ENCODE results near the gene SMC2. TPM values are rescaled to one million over a fixed set of nuclear protein-coding genes. Genes with fewer than 3 reads are reported as not detected.

SMC2 gene
- total and polyA plus RNA-seq, 2 of the 13 experiments (the other 11 are each of a cell fraction or from before 2014, with no cell fraction given): 5.6 to 36.7 TPM

DNA sequence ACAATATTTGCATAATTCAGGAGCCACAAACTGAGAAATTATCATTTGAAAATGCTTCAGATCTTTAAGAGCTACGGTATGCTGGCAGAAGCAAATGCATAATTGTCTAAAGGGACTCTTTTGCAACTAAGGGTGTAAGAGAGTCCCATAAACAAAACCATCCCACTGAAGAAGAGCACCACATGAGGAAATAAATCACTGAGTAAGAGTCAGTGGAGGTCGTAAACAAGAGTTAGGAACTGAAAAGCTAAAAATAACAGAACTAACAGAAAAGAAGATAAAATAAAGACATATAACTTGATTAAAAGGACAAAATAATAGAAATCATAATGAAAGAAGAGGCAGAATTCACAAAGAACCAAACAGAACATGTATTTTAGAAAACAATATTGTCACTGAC lies 3.5 kb upstream of the SMC2 start (continued):
- TF ChIP-seq, protein P1, sequence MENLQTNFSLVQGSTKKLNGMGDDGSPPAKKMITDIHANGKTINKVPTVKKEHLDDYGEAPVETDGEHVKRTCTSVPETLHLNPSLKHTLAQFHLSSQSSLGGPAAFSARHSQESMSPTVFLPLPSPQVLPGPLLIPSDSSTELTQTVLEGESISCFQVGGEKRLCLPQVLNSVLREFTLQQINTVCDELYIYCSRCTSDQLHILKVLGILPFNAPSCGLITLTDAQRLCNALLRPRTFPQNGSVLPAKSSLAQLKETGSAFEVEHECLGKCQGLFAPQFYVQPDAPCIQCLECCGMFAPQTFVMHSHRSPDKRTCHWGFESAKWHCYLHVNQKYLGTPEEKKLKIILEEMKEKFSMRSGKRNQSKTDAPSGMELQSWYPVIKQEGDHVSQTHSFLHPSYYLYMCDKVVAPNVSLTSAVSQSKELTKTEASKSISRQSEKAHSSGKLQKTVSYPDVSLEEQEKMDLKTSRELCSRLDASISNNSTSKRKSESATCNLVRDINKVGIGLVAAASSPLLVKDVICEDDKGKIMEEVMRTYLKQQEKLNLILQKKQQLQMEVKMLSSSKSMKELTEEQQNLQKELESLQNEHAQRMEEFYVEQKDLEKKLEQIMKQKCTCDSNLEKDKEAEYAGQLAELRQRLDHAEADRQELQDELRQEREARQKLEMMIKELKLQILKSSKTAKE (CRISPR knock-in tag; IDR thresholded peaks at IDR 0.05; ENCODE audit: borderline replicate concordance): no peak
- TF ChIP-seq GZF1 (CRISPR knock-in tag; IDR thresholded peaks at IDR 0.05) (no peak), ZNF143 (CRISPR knock-in tag; IDR thresholded peaks at IDR 0.05) (no peak), ZNF598 (CRISPR knock-in tag; IDR thresholded peaks at IDR 0.05; ENCODE audit: borderline replicate concordance) (no peak), TAF1 (CRISPR knock-in tag; IDR thresholded peaks at IDR 0.05) (no peak), MAFG (CRISPR knock-in tag; IDR thresholded peaks at IDR 0.05) (no peak), U2AF1 (optimal IDR thresholded peaks at IDR 0.05; ENCODE audit: low read depth, low read length) (no peak), HCFC1 (IDR thresholded peaks at IDR 0.05; ENCODE audit: low read depth, low read length) (no peak), CHD4 (IDR thresholded peaks at IDR 0.05; ENCODE audit: borderline replicate concordance, low read length) (no peak), ISL2 (CRISPR knock-in tag; IDR thresholded peaks at IDR 0.05) (no peak)
- TF ChIP-seq, protein P2, sequence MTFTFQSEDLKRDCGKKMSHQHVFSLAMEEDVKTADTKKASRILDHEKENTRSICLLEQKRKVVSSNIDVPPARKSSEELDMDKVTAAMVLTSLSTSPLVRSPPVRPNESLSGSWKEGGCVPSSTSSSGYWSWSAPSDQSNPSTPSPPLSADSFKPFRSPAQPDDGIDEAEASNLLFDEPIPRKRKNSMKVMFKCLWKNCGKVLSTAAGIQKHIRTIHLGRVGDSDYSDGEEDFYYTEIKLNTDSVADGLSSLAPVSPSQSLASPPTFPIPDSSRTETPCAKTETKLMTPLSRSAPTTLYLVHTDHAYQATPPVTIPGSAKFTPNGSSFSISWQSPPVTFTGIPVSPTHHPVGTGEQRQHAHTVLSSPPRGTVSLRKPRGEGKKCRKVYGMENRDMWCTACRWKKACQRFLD (CRISPR knock-in tag; IDR thresholded peaks at IDR 0.05; ENCODE audit: borderline replicate concordance): no peak

DNA sequence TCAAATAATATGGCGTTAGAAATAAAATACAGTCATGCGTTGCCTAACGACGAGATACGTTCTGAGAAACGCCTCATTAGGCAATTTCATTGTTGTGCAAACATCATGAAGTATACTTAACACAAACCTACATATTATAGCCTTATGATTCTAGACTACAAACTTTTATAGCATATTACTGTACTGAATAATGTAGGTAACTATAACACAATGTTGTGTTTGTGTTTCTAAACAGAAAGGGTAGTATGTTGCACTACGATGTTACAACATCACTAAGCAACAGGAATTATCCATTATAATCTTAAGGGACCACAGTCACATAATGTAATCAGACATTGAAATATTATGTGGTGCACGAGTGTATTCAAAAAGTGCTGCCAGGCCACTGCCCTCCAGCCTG lies 3.0 kb upstream of the SMC2 start:
- Histone ChIP-seq H3K27ac (ENCODE audit: extremely low read length, insufficient read depth, low read length) (no peak overlapping the region), H4K20me1 (ENCODE audit: insufficient read depth, low read length) (no peaks in the 10 kb centered on the region), H3K79me2 (ENCODE audit: insufficient read depth, low read length) (peaks cover 7% of the 10 kb centered on the region), H3K36me3 (replicated peaks in 1 of 2; ENCODE audit: control insufficient read depth in 1 of 2, insufficient read depth in 2 of 2, low read length in 2 of 2) (no peaks in the 10 kb centered on the region), H2AFZ (ENCODE audit: low read length) (no peak overlapping the region), H3K9ac (ENCODE audit: insufficient read depth, low read depth, low read length) (no peak overlapping the region), H3K27me3 (ENCODE audit: control insufficient read depth in 1 of 2, insufficient read depth in 2 of 2, low read length in 2 of 2) (no peaks in the 10 kb centered on the region), H3K4me3 (replicated peaks in 1 of 3; ENCODE audit: insufficient read depth in 1 of 3, low read depth in 2 of 3, low read length in 3 of 3) (no peak overlapping the region), H3K4me2 (ENCODE audit: low read depth, low read length) (no peak overlapping the region), H3K4me1 (ENCODE audit: insufficient read depth, low read length) (peaks cover 25% of the 10 kb centered on the region), H3K9me3 (ENCODE audit: low read length) (no peaks in the 10 kb centered on the region)
- BruUV-seq (replicated peaks): no TSS peak
- TF ChIP-seq PPARG (CRISPR knock-in tag; conservative IDR thresholded peaks at IDR 0.05): no peak
- TF ChIP-seq FOXP1 (IDR thresholded peaks at IDR 0.05): no peak
- TF ChIP-seq FOXP1 (CRISPR knock-in tag; IDR thresholded peaks at IDR 0.05): no peak
- TF ChIP-seq, protein P3, sequence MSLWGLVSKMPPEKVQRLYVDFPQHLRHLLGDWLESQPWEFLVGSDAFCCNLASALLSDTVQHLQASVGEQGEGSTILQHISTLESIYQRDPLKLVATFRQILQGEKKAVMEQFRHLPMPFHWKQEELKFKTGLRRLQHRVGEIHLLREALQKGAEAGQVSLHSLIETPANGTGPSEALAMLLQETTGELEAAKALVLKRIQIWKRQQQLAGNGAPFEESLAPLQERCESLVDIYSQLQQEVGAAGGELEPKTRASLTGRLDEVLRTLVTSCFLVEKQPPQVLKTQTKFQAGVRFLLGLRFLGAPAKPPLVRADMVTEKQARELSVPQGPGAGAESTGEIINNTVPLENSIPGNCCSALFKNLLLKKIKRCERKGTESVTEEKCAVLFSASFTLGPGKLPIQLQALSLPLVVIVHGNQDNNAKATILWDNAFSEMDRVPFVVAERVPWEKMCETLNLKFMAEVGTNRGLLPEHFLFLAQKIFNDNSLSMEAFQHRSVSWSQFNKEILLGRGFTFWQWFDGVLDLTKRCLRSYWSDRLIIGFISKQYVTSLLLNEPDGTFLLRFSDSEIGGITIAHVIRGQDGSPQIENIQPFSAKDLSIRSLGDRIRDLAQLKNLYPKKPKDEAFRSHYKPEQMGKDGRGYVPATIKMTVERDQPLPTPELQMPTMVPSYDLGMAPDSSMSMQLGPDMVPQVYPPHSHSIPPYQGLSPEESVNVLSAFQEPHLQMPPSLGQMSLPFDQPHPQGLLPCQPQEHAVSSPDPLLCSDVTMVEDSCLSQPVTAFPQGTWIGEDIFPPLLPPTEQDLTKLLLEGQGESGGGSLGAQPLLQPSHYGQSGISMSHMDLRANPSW (CRISPR knock-in tag; IDR thresholded peaks at IDR 0.05; ENCODE audit: borderline replicate concordance): no peak
- no peak for TF ChIP-seq NCOA2 (CRISPR knock-in tag; IDR thresholded peaks at IDR 0.05)
- TF ChIP-seq, protein P4, sequence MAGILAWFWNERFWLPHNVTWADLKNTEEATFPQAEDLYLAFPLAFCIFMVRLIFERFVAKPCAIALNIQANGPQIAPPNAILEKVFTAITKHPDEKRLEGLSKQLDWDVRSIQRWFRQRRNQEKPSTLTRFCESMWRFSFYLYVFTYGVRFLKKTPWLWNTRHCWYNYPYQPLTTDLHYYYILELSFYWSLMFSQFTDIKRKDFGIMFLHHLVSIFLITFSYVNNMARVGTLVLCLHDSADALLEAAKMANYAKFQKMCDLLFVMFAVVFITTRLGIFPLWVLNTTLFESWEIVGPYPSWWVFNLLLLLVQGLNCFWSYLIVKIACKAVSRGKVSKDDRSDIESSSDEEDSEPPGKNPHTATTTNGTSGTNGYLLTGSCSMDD (CRISPR knock-in tag; IDR thresholded peaks at IDR 0.05): no peak
- ATAC-seq (no peak), DNase-seq (ENCODE audit: low spot score) (no peak), FAIRE-seq (no peak)
- intact Hi-C loops (cut with micrococcal nuclease; ENCODE audit: unreplicated experiment) (loop anchor here (5.0 to 10.0 kb wide), 3 partner anchors 156 to 694 kb away; partner anchors contain the start of gene NIPSNAP3A), in situ Hi-C loops (cut with HindIII; ENCODE audit: extremely low pct_ligation_motif_present, low pct_unique_long_range_greater_than_20kb) (no loop called here)
- WGBS (ENCODE audit: low lambda C conversion rate): 81% methylated on average over 8 of the region's 8 CpGs
- ChIA-PET POLR2A (no interaction called here), CTCF (ENCODE audit: low intra/inter-chr PET ratio, low total read pairs) (no interaction called here)

All from HepG2 (cell line).